Mononuclear cell (primary cell): ENCODE data around the gene KAT2A. TPM values are rescaled to one million over a fixed set of nuclear protein-coding genes. Genes with fewer than 3 reads are reported as not detected.
"Not testable (repeated sequence)": the region's sequence is repeated elsewhere in the genome, so short reads cannot be mapped to it uniquely, and the experiment has no call there.

Experiments used
- H3K27me3 ChIP-seq: 2 replicates; pipeline ENCODE4 v1.6.0; 2011; ENCODE audit warnings: low read length, control low read depth; ENCODE audit not compliant: insufficient read depth
- H3K4me1 ChIP-seq: 2 replicates; pipeline ENCODE4 v1.5.1; 2011; ENCODE audit warnings: mild to moderate bottlenecking, low read length, control low read depth; ENCODE audit not compliant: insufficient read depth
- H3K4me3 ChIP-seq: 2 replicates; pipeline ENCODE4 v1.5.1; 2011; ENCODE audit warnings: mild to moderate bottlenecking, low read length, moderate library complexity
- H3K9me3 ChIP-seq: 2 replicates; pipeline ENCODE4 v1.5.1; 2011; ENCODE audit warnings: low read depth, mild to moderate bottlenecking, control low read depth, low read length
- total RNA-seq: library from RNA; depleted of rRNA; stranded (reverse); fragments of >200 nt; gene quantifications from one replicate; pipeline ENCODE4 v1.2.3, GENCODE V29; 2012

KAT2A gene
- total RNA-seq, 1 donor = 12.4 TPM

GRCh38 chr17:42142371-42142896, 21.3 kb upstream of the KAT2A start:
- H3K9me3 ChIP-seq = no peaks in the 10 kb centered on the region

GRCh38 chr17:42141382-42141781, 20.2 kb upstream of the KAT2A start:
- H3K27me3 ChIP-seq = no peaks in the 10 kb centered on the region
- H3K4me1 ChIP-seq = peaks cover 30% of the 10 kb centered on the region
- no peak overlapping the region for H3K4me3 ChIP-seq
- H3K9me3 ChIP-seq = no peaks in the 10 kb centered on the region

More at GRCh38 chr17:42142371-42142896, 21.3 kb upstream of the KAT2A start:
- Histone ChIP-seq H3K4me1 (peaks cover 24% of the 10 kb centered on the region), H3K27me3 (no peaks in the 10 kb centered on the region), H3K4me3 (no peak overlapping the region)

- H3K4me3 ChIP-seq, H3K9me3 ChIP-seq, H3K27me3 ChIP-seq: not testable (repeated sequence)
- H3K4me1 ChIP-seq = peaks cover 37% of the 10 kb centered on the region
Observed at GRCh38 chr17:42140690-42141089, 19.5 kb upstream of the KAT2A start.

- Histone ChIP-seq H3K4me3 (no peak overlapping the region), H3K27me3 (no peaks in the 10 kb centered on the region), H3K9me3 (no peaks in the 10 kb centered on the region), H3K4me1 (peaks cover 54% of the 10 kb centered on the region)
Observed at GRCh38 chr17:42138749-42139492, 17.8 kb upstream of the KAT2A start.

GRCh38 chr17:42136654-42137051, 15.5 kb upstream of the KAT2A start:
- Histone ChIP-seq H3K27me3 (no peaks in the 10 kb centered on the region), H3K9me3 (no peaks in the 10 kb centered on the region), H3K4me1 (peaks cover 75% of the 10 kb centered on the region), H3K4me3 (no peak overlapping the region)

GRCh38 chr17:42135664-42136653, 14.8 kb upstream of the KAT2A start:
- peaks cover 75% of the 10 kb centered on the region for H3K4me1 ChIP-seq
- no peaks in the 10 kb centered on the region for H3K9me3 ChIP-seq
- H3K4me3 ChIP-seq = no peak overlapping the region
- H3K27me3 ChIP-seq = no peaks in the 10 kb centered on the region

GRCh38 chr17:42135151-42135550, 14.0 kb upstream of the KAT2A start:
- Histone ChIP-seq H3K4me1 (peaks cover 80% of the 10 kb centered on the region), H3K4me3 (no peak overlapping the region), H3K27me3 (no peaks in the 10 kb centered on the region), H3K9me3 (no peaks in the 10 kb centered on the region)

- Histone ChIP-seq H3K4me3 (no peak overlapping the region), H3K4me1 (peaks cover 73% of the 10 kb centered on the region), H3K9me3 (no peaks in the 10 kb centered on the region), H3K27me3 (no peaks in the 10 kb centered on the region)
Observed at GRCh38 chr17:42133461-42134041, 12.4 kb upstream of the KAT2A start.

GRCh38 chr17:42132941-42133340, 11.8 kb upstream of the KAT2A start:
- H3K4me1 ChIP-seq = peaks cover 67% of the 10 kb centered on the region
- H3K9me3 ChIP-seq = no peaks in the 10 kb centered on the region
- H3K27me3 ChIP-seq = no peaks in the 10 kb centered on the region
- no peak overlapping the region for H3K4me3 ChIP-seq

GRCh38 chr17:42131981-42132432, 10.8 kb upstream of the KAT2A start:
- Histone ChIP-seq H3K27me3 (no peaks in the 10 kb centered on the region), H3K4me1 (peaks cover 67% of the 10 kb centered on the region), H3K9me3 (no peaks in the 10 kb centered on the region), H3K4me3 (no peak overlapping the region)

GRCh38 chr17:42131232-42131631, 10.1 kb upstream of the KAT2A start:
- Histone ChIP-seq H3K27me3 (no peaks in the 10 kb centered on the region), H3K4me3 (no peak overlapping the region), H3K9me3 (no peaks in the 10 kb centered on the region), H3K4me1 (peaks cover 60% of the 10 kb centered on the region)

GRCh38 chr17:42130310-42130936, 9.3 kb upstream of the KAT2A start:
- no peak overlapping the region for H3K4me3 ChIP-seq
- no peaks in the 10 kb centered on the region for H3K27me3 ChIP-seq
- H3K9me3 ChIP-seq = no peaks in the 10 kb centered on the region
- peaks cover 52% of the 10 kb centered on the region for H3K4me1 ChIP-seq

- no peaks in the 10 kb centered on the region for H3K9me3 ChIP-seq
- H3K4me3 ChIP-seq = no peak overlapping the region
- no peaks in the 10 kb centered on the region for H3K27me3 ChIP-seq
- peaks cover 40% of the 10 kb centered on the region for H3K4me1 ChIP-seq
Observed at GRCh38 chr17:42129109-42129837, 8.1 kb upstream of the KAT2A start.

- Histone ChIP-seq H3K4me1 (peaks cover 22% of the 10 kb centered on the region), H3K9me3 (no peaks in the 10 kb centered on the region), H3K4me3 (no peak overlapping the region), H3K27me3 (no peaks in the 10 kb centered on the region)
Observed at GRCh38 chr17:42127414-42127813, 6.2 kb upstream of the KAT2A start.
